Right lobe of liver (tissue), 4 donors: ENCODE measurements around the gene ELMOD2.

Experiments used
- POLR2A ChIP-seq: fragments of 450-650 bp; IDR thresholded peaks from one replicate; pipeline ENCODE4 v1.6.1; 2017; ENCODE audit warnings: antibody characterized with exemption, mild to moderate bottlenecking
- TF ChIP-seq, protein P1 (sequence below), 4 donors: fragments of 200-600 bp in 3 of 4; fragments of 450-650 bp in 1 of 4; IDR thresholded peaks; one replicate each; pipeline versions ENCODE4 v1.5.1 to v1.8.0; 2016 to 2022; ENCODE audit warnings: antibody characterized with exemption in 4 of 4, mild to moderate bottlenecking in 2 of 4
- donor health status: DM: no; HTN: no; CAD: no.
- donor health status: DM: no; HTN: no; CAD: no.
- donor health status: DM: no; HTN: yes; CAD: no.

GRCh38 chr4:140533951-140534480 is 10.0 kb downstream of the ELMOD2 start:
- TF ChIP-seq, protein P1, sequence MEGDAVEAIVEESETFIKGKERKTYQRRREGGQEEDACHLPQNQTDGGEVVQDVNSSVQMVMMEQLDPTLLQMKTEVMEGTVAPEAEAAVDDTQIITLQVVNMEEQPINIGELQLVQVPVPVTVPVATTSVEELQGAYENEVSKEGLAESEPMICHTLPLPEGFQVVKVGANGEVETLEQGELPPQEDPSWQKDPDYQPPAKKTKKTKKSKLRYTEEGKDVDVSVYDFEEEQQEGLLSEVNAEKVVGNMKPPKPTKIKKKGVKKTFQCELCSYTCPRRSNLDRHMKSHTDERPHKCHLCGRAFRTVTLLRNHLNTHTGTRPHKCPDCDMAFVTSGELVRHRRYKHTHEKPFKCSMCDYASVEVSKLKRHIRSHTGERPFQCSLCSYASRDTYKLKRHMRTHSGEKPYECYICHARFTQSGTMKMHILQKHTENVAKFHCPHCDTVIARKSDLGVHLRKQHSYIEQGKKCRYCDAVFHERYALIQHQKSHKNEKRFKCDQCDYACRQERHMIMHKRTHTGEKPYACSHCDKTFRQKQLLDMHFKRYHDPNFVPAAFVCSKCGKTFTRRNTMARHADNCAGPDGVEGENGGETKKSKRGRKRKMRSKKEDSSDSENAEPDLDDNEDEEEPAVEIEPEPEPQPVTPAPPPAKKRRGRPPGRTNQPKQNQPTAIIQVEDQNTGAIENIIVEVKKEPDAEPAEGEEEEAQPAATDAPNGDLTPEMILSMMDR (IDR thresholded peaks at IDR 0.05) = no peak
- no peak for TF ChIP-seq POLR2A
